K562 (cell line): Measurements from ENCODE around the gene MYO10. TPM values are rescaled to one million over a fixed set of nuclear protein-coding genes. Genes with fewer than 3 reads are reported as not detected.

Source experiments
- ATAC-seq: fragments of 200-7000 bp; cut with Tn5 transposase; 3 replicates; pipeline ENCODE4 v1.9.1; 2020; ENCODE audit warnings: moderate library complexity
- BruUV-seq: library from RNA; stranded (reverse); fragments of 400-500 nt; replicated peaks from 2 replicates; lab custom pipeline; 2021; lab: Mats Ljungman, UMichigan
- CTCF ChIA-PET: fragments of 300-600 bp; formaldehyde crosslinking; extraction: SDS; loops from one replicate; lab custom pipeline; 2021; ENCODE audit warnings: low intra/inter-chr PET ratio; lab: Yijun Ruan, JAX
- POLR2A ChIA-PET: fragments of 300-600, 350-650 bp; sonication (Branson Sonifier 250); formaldehyde crosslinking; extraction: SDS; loops from one replicate; lab custom pipeline; 2021; ENCODE audit warnings: antibody characterized with exemption, inconsistent platforms; lab: Yijun Ruan, JAX
- DNase-seq, 4 experiments: peaks; one replicate each; pipeline versions ENCODE4 v3.0.0 to v3.0.0-alpha.2; 2011 to 2018; ENCODE audit warnings: low spot score in 3 of 4, mixed read lengths in 3 of 4; ENCODE audit errors: extremely low read depth in 1 of 4
- FAIRE-seq: peaks from 2 replicates; lab custom pipeline; 2011; peaks lifted over from hg19 to GRCh38; lab: Jason Lieb, UNC
- H2AFZ ChIP-seq: 2 replicates; pipeline ENCODE4 v1.6.0; 2011; ENCODE audit warnings: low read depth, low read length, control low read depth, inconsistent platforms
- H3K27ac ChIP-seq: fragments of 200-600 bp; 3 replicates; pipeline ENCODE4 v1.8.0; 2011; ENCODE audit warnings: low read depth, mild to moderate bottlenecking, control low read depth, inconsistent platforms, low read length, moderate library complexity, mixed read lengths; ENCODE audit errors: extremely low read depth
- H3K27me3 ChIP-seq, 2 experiments: fragments of 300-600 bp in 1 of 2; 2 replicates in 1 of 2; 3 replicates in 1 of 2; pipeline versions ENCODE4 v1.6.0 to v1.8.0; 2011; ENCODE audit warnings: inconsistent platforms in 2 of 2, low read length in 2 of 2, mild to moderate bottlenecking in 1 of 2, mixed read lengths in 1 of 2, moderate library complexity in 1 of 2; ENCODE audit not compliant: control insufficient read depth in 2 of 2, insufficient read depth in 2 of 2
- H3K36me3 ChIP-seq: fragments of 300-600 bp; 3 replicates; pipeline ENCODE4 v1.8.0; 2011; ENCODE audit warnings: mild to moderate bottlenecking, low read length, inconsistent platforms; ENCODE audit not compliant: control insufficient read depth, insufficient read depth
- H3K4me1 ChIP-seq, 2 experiments: fragments of 200-600 bp in 1 of 2; replicated peaks in 1 of 2; 2 replicates in 1 of 2; 3 replicates in 1 of 2; pipeline versions ENCODE4 v1.5.1 to v1.8.0; 2011; ENCODE audit warnings: inconsistent platforms in 2 of 2, low read length in 2 of 2, mild to moderate bottlenecking in 1 of 2, mixed read lengths in 1 of 2, moderate library complexity in 1 of 2; ENCODE audit not compliant: control insufficient read depth in 2 of 2, insufficient read depth in 2 of 2
- H3K4me2 ChIP-seq: 2 replicates; pipeline ENCODE4 v1.6.1; 2011; ENCODE audit warnings: low read length, control low read depth, inconsistent platforms, mixed read lengths; ENCODE audit not compliant: insufficient read depth
- H3K4me3 ChIP-seq: fragments of 200-600 bp; sonication (generic), shearing (Covaris generic); 2 replicates; pipeline ENCODE4 v1.5.1; 2016; ENCODE audit warnings: control low read depth, inconsistent platforms
- H3K79me2 ChIP-seq: fragments of 200-600 bp; 3 replicates; pipeline ENCODE4 v1.8.0; 2011; ENCODE audit warnings: low read length, inconsistent platforms; ENCODE audit not compliant: control insufficient read depth, insufficient read depth
- H3K9ac ChIP-seq, 2 experiments: 2 replicates each; pipeline versions ENCODE4 v1.6.0 to v1.6.1; 2011; ENCODE audit warnings: low read depth in 2 of 2, low read length in 2 of 2, control low read depth in 1 of 2, inconsistent platforms in 1 of 2, mild to moderate bottlenecking in 1 of 2, mixed read lengths in 1 of 2; ENCODE audit not compliant: insufficient read depth in 1 of 2
- H3K9me1 ChIP-seq: one replicate; pipeline ENCODE4 v1.6.0; 2011; ENCODE audit warnings: inconsistent platforms, mild to moderate bottlenecking, low read length, moderate library complexity; ENCODE audit not compliant: control insufficient read depth, insufficient read depth
- H3K9me3 ChIP-seq: replicated peaks from 2 replicates; pipeline ENCODE4 v1.5.1; 2011; ENCODE audit warnings: low read depth, low read length, inconsistent platforms; ENCODE audit not compliant: control insufficient read depth, insufficient read depth
- H4K20me1 ChIP-seq: replicated peaks from 2 replicates; pipeline ENCODE4 v1.6.1; 2011; ENCODE audit warnings: low read length, inconsistent platforms, mixed read lengths; ENCODE audit not compliant: control insufficient read depth, insufficient read depth
- FUS ChIP-seq: fragments of 200-400 bp; formaldehyde crosslinking; optimal IDR thresholded peaks from 2 replicates; pipeline ENCODE3; 2017; ENCODE audit warnings: low read depth, low read length
- HEY1 ChIP-seq: fragments of 250-450 bp; sonication (Bioruptor Pico); IDR thresholded peaks from 2 replicates; pipeline ENCODE4 v1.5.0; 2020; ENCODE audit warnings: mild to moderate bottlenecking, moderate library complexity, borderline replicate concordance
- HINFP ChIP-seq: fragments of 450-650 bp; conservative IDR thresholded peaks from 2 replicates; pipeline ENCODE4 v1.6.1; 2016; ENCODE audit warnings: missing genetic modification characterization, low read depth, mild to moderate bottlenecking, control low read depth, missing compliant biosample characterization
- LARP7 ChIP-seq: fragments of 450-650 bp; IDR thresholded peaks from 2 replicates; pipeline ENCODE4 v1.6.1; 2016
- MCM7 ChIP-seq, 2 experiments: fragments of 450-650 bp; IDR thresholded peaks; 2 replicates each; pipeline ENCODE4 v1.6.1; 2016 to 2018
- MEF2A ChIP-seq: IDR thresholded peaks from 2 replicates; pipeline ENCODE4 v1.6.1; 2011; ENCODE audit warnings: low read depth, mild to moderate bottlenecking, low read length, moderate library complexity; ENCODE audit not compliant: control insufficient read depth
- RBM34 ChIP-seq: fragments of 200-400 bp; formaldehyde crosslinking; IDR thresholded peaks from 2 replicates; pipeline ENCODE4 v1.6.1; 2018; ENCODE audit warnings: low read length, borderline replicate concordance; ENCODE audit not compliant: insufficient read depth
- TOE1 ChIP-seq, 2 experiments: fragments of 450-650 bp in 1 of 2; sonication (generic) in 1 of 2; formaldehyde crosslinking in 1 of 2; IDR thresholded peaks; 2 replicates each; pipeline versions ENCODE4 v1.7.1 to v1.8.0; 2016 to 2022; ENCODE audit warnings: borderline replicate concordance in 2 of 2, mild to moderate bottlenecking in 2 of 2, antibody characterized with exemption in 1 of 2, inconsistent platforms in 1 of 2, low read depth in 1 of 2, missing genetic modification reagents in 1 of 2, moderate library complexity in 1 of 2
- TSHZ1 ChIP-seq: fragments of 250-450 bp; sonication (Bioruptor Pico); IDR thresholded peaks from 2 replicates; pipeline ENCODE4 v1.4.0; 2020; ENCODE audit warnings: mild to moderate bottlenecking, moderate library complexity
- U2AF1 ChIP-seq: fragments of 200-400 bp; formaldehyde crosslinking; optimal IDR thresholded peaks from 2 replicates; pipeline ENCODE3; 2017; ENCODE audit warnings: mild to moderate bottlenecking, low read depth, low read length, moderate library complexity
- ZC3H4 ChIP-seq: sonication (generic); formaldehyde crosslinking; IDR thresholded peaks from 2 replicates; pipeline ENCODE4 v1.9.0; 2021; ENCODE audit warnings: missing genetic modification reagents, borderline replicate concordance
- ZNF124 ChIP-seq: sonication (generic); formaldehyde crosslinking; IDR thresholded peaks from 2 replicates; pipeline ENCODE4 v1.8.1; 2022; ENCODE audit warnings: missing genetic modification reagents
- ZNF583 ChIP-seq: fragments of 250-450 bp; sonication (Bioruptor Pico); IDR thresholded peaks from 2 replicates; pipeline ENCODE4 v1.4.0; 2020
- ZNF764 ChIP-seq: fragments of 250-450 bp; sonication (Bioruptor Pico); IDR thresholded peaks from 2 replicates; pipeline ENCODE4 v1.4.0; 2020; ENCODE audit warnings: low read depth, mild to moderate bottlenecking, moderate library complexity
- WGBS: fragments of 100-300 bp; shearing (Covaris generic); methylation state at CpG from one replicate; pipeline ENCODE4 v1.1.6; 2016; ENCODE audit warnings: low coverage, mixed read lengths; ENCODE audit not compliant: insufficient coverage; ENCODE audit errors: missing lambda C conversion rate; 5-methylcytosine and 5-hydroxymethylcytosine counted together
- in situ Hi-C: fragments of 300-500 bp; cut with MboI; formaldehyde crosslinking; loops from 4 replicates; pipeline ENCODE4 v1.15.0; 2018; ENCODE audit warnings: inconsistent platforms, mixed read lengths
- intact Hi-C: fragments of 100-400 bp; cut with micrococcal nuclease; formaldehyde crosslinking; loops from 2 replicates; pipeline ENCODE4 v1.14.2; 2022
- polyA plus RNA-seq, 8 experiments: library from polyadenylated mRNA; depleted of rRNA in 4 of 8; stranded (reverse) in 5 of 8; unstranded in 3 of 8; fragments of >200 nt; fragmentation: Nextera tagmentation in 2 of 8; fragmentation: Illumina TruSeq in 1 of 8; extraction: Ambion mirVana in 2 of 8; extraction: Trizol in 1 of 8; gene quantifications; 2 replicates each; pipeline versions ENCODE4 v1.2.1 to v1.2.3, GENCODE V29; 2011 to 2014; ENCODE audit warnings: inconsistent platforms in 1 of 8, missing spikeins in 1 of 8
- total RNA-seq, 7 experiments: library from RNA; depleted of rRNA in 6 of 7; stranded (reverse); fragments of >200 nt in 6 of 7; fragmentation: Illumina TruSeq in 2 of 7; extraction: Trizol in 2 of 7; gene quantifications; 2 replicates each; pipeline versions ENCODE4 v1.2.1 to v1.2.3, GENCODE V29; 2011 to 2021; ENCODE audit warnings: low replicate concordance in 1 of 7
- TF ChIP-seq, protein P1 (sequence below): sonication (generic); formaldehyde crosslinking; IDR thresholded peaks from 2 replicates; pipeline ENCODE4 v1.8.1; 2023; ENCODE audit warnings: mild to moderate bottlenecking, missing genetic modification reagents

MYO10 gene
- total and polyA plus RNA-seq, 9 of the 15 experiments (the other 6 are each of a cell fraction or from before 2014, with no cell fraction given), result 0.04 to 0.24 TPM; not detected in 7

GRCh38 chr5:16755641-16756040, 180.4 kb downstream of the MYO10 start:
- Histone ChIP-seq H3K4me3 (no peak overlapping the region), H3K27ac (no peak overlapping the region), H3K36me3 (no peaks in the 10 kb centered on the region), H4K20me1 (no peaks in the 10 kb centered on the region), H3K79me2 (no peaks in the 10 kb centered on the region), H3K4me2 (no peak overlapping the region), H3K4me1 (no peaks in the 10 kb centered on the region), H3K9me3 (no peaks in the 10 kb centered on the region), H3K9me1 (no peaks in the 10 kb centered on the region), H3K9ac (no peak overlapping the region), H2AFZ (no peak overlapping the region), H3K27me3 (peaks cover 3 to 8% of the 10 kb centered on the region in 2 experiments; a peak in 3 of 5 replicates)
- no TSS peak for BruUV-seq
- in situ Hi-C loops, result no loop called here
- DNase-seq, result no peak
- ChIA-PET CTCF (interaction anchor here (0.6 kb wide), 1 partner anchor 131 kb away, joined by 3 read pairs; no protein-coding TSS in a partner anchor), POLR2A (no interaction called here)
- intact Hi-C loops, result no loop called here
- 4% methylated on average over 2 of the region's 2 CpGs for WGBS
- FAIRE-seq, result no peak
- ATAC-seq, result no peak
- TF ChIP-seq, protein P1, sequence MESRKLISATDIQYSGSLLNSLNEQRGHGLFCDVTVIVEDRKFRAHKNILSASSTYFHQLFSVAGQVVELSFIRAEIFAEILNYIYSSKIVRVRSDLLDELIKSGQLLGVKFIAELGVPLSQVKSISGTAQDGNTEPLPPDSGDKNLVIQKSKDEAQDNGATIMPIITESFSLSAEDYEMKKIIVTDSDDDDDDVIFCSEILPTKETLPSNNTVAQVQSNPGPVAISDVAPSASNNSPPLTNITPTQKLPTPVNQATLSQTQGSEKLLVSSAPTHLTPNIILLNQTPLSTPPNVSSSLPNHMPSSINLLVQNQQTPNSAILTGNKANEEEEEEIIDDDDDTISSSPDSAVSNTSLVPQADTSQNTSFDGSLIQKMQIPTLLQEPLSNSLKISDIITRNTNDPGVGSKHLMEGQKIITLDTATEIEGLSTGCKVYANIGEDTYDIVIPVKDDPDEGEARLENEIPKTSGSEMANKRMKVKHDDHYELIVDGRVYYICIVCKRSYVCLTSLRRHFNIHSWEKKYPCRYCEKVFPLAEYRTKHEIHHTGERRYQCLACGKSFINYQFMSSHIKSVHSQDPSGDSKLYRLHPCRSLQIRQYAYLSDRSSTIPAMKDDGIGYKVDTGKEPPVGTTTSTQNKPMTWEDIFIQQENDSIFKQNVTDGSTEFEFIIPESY (CRISPR knock-in tag), result no peak
- TF ChIP-seq FUS, result no peak
- no peak for TF ChIP-seq ZNF583 (CRISPR knock-in tag)
- no peak for TF ChIP-seq TOE1 (IDR thresholded peaks at IDR 0.05; ENCODE audit: borderline replicate concordance)
- no peak for TF ChIP-seq TOE1 (CRISPR knock-in tag; IDR thresholded peaks at IDR 0.05; ENCODE audit: borderline replicate concordance, low read depth)
- TF ChIP-seq U2AF1, result no peak
- no peak for TF ChIP-seq ZNF124 (CRISPR knock-in tag)
- no peak for TF ChIP-seq ZC3H4 (CRISPR knock-in tag)
- no peak for TF ChIP-seq HEY1 (CRISPR knock-in tag)
- TF ChIP-seq MEF2A, result no peak
- TF ChIP-seq HINFP (tag), result no peak
- TF ChIP-seq LARP7, result no peak
- TF ChIP-seq TSHZ1 (CRISPR knock-in tag), result no peak
- TF ChIP-seq RBM34, result no peak
- no peak for TF ChIP-seq ZNF764 (CRISPR knock-in tag)
- no peak for TF ChIP-seq MCM7 (IDR thresholded peaks at IDR 0.05)
